Psoas muscle (tissue), 8 donors: Measurements from ENCODE around the gene HNF1A. TPM values are rescaled to one million over a fixed set of nuclear protein-coding genes. Genes with fewer than 3 reads are reported as not detected.

Experiments used
- ATAC-seq, 4 donors: fragments of 200-7000 bp; cut with Tn5 transposase; one replicate each; pipeline ENCODE4 v1.9.1; 2020; ENCODE audit warnings: moderate library complexity in 3 of 4, mild to moderate bottlenecking in 2 of 4
- DNase-seq, 2 donors: peaks; one replicate each; pipeline ENCODE4 v3.0.0-alpha.2; 2020
- H3K27ac ChIP-seq: fragments of 200-600 bp; one replicate; pipeline ENCODE4 v1.8.0; 2022
- H3K27me3 ChIP-seq, 3 donors: fragments of 200-600 bp in 1 of 3; one replicate each; pipeline versions ENCODE4 v1.6.1 to v1.8.0; 2013 to 2022; ENCODE audit warnings: low read length in 2 of 3, mild to moderate bottlenecking in 2 of 3, moderate library complexity in 1 of 3; ENCODE audit not compliant: insufficient read depth in 3 of 3
- H3K36me3 ChIP-seq, 2 donors: fragments of 200-600 bp in 1 of 2; one replicate each; pipeline versions ENCODE4 v1.6.1 to v1.8.0; 2013 to 2022; ENCODE audit warnings: low read depth in 1 of 2, mild to moderate bottlenecking in 1 of 2, moderate library complexity in 1 of 2; ENCODE audit not compliant: insufficient read depth in 1 of 2
- H3K4me1 ChIP-seq: fragments of 200-600 bp; one replicate; pipeline ENCODE4 v1.8.0; 2022
- H3K4me3 ChIP-seq: fragments of 200-600 bp; one replicate; pipeline ENCODE4 v1.8.0; 2022; ENCODE audit warnings: mild to moderate bottlenecking
- H3K9me3 ChIP-seq: fragments of 200-600 bp; one replicate; pipeline ENCODE4 v1.8.0; 2022
- WGBS, 3 donors: extraction: QIAGEN DNeasy Blood & Tissue Kit; methylation state at CpG; one replicate each; pipeline versions ENCODE4 v1.1.6 to v1.1.7; 2013; 5-methylcytosine and 5-hydroxymethylcytosine counted together
- intact Hi-C, 2 donors: fragments of 100-400 bp; cut with DNase I; formaldehyde crosslinking; loops; one replicate each; pipeline versions ENCODE4 v1.11.0 to v1.14.2; 2022
- polyA plus RNA-seq, 3 donors: library from polyadenylated mRNA; stranded (reverse); fragments of 200-250 nt; gene quantifications; one replicate each; pipeline ENCODE4 v1.2.3, GENCODE V29; 2013
- total RNA-seq, 4 donors: library from RNA; stranded (reverse); fragmentation: NEBNext Ultra II Directional in 2 of 4; extraction: Animal tissue kit (Norgen Biotek cat#: 25700) in 2 of 4; gene quantifications; one replicate each; pipeline versions ENCODE4 v1.2.1 to v1.2.4, GENCODE V29; 2021 to 2023
- TF ChIP-seq, protein P1 (sequence below): fragments of 200-600 bp; IDR thresholded peaks from one replicate; pipeline ENCODE4 v1.8.0; 2022; ENCODE audit warnings: antibody characterized with exemption
- donor health status: healthy with polysubstance abuse.
- donor health status: DM: no; HTN: no; CAD: no; lungs with moderate emphysema.
- donor health status: Bipolar disorder and iron deficiency.
- donor health status: healthy.
- donor health status: DM: yes; HTN: yes; CAD: no.
- donor health status: DM: no; HTN: no; CAD: no.
- donor health status: DM: no; HTN: no; CAD: no.
- donor health status: DM: yes; HTN: yes; CAD: no.

Gene HNF1A
- total and polyA plus RNA-seq, 7 donors = 0.07 to 0.18 TPM; not detected in 5

DNA sequence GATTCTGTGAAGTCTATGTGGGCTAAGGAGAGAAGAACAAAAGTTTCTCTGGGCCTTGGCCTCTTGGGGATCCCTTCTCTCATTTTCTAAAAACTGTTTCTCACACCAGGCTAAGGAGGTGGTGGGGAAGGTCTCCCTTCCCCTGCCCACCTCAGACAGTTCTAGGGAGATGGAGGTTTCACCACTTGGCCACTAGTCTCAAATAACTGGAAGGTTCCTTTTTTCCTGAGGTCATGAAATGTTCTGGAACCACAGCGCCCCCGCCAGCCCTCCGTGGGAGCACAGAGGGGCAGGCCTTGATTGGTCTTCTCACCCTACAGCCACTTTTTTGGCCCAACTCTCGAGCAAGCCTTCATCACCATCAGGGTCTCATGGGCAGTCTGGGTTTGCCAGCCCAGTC is 25.3 kb downstream of the HNF1A start:
- no peak overlapping the region for H3K4me3 ChIP-seq
- intact Hi-C loops = no loop called here
- no peak overlapping the region for H3K27ac ChIP-seq
- no peaks in the 10 kb centered on the region for H3K27me3 ChIP-seq
- H3K9me3 ChIP-seq = no peaks in the 10 kb centered on the region
- TF ChIP-seq, protein P1, sequence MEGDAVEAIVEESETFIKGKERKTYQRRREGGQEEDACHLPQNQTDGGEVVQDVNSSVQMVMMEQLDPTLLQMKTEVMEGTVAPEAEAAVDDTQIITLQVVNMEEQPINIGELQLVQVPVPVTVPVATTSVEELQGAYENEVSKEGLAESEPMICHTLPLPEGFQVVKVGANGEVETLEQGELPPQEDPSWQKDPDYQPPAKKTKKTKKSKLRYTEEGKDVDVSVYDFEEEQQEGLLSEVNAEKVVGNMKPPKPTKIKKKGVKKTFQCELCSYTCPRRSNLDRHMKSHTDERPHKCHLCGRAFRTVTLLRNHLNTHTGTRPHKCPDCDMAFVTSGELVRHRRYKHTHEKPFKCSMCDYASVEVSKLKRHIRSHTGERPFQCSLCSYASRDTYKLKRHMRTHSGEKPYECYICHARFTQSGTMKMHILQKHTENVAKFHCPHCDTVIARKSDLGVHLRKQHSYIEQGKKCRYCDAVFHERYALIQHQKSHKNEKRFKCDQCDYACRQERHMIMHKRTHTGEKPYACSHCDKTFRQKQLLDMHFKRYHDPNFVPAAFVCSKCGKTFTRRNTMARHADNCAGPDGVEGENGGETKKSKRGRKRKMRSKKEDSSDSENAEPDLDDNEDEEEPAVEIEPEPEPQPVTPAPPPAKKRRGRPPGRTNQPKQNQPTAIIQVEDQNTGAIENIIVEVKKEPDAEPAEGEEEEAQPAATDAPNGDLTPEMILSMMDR = no peak
- H3K36me3 ChIP-seq = peaks cover 5 to 73% of the 10 kb centered on the region in 2 donors
- ATAC-seq = no peak
- no peaks in the 10 kb centered on the region for H3K4me1 ChIP-seq
- no peak for DNase-seq
- WGBS, 3 donors = 86 to 89% (median 87%) methylated on average over 4 of the region's 4 CpGs

DNA sequence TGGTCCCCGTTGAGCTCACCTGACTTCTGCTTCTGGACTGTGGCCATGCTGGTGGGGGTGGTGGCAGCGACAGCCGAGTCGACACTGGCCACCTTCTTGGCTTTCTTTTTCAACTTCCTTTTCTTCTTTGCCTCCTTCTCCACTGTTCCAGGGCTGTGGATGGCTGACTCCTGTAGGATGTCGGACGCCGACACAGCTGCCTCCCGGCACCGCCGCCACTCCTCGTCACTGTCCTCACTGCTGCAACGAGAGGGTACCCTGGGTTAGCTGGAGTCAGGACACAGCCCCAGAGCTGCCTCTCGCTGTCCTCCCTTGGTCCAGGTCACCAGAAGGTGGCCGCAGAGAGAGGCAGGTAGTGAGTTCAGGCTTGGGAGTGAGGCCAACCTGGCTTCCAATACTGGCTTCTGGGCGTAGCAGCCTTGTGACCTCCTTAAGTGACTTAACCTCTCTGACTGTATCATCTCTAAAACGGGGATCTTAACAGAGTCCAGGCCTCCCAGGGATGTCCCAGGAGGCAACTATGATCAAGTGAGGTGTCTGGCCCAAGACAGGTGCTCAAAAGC is 26.0 kb downstream of the HNF1A start:
- no peak for DNase-seq
- WGBS, 3 donors = 91 to 92% (median 92%) methylated on average over 16 of the region's 16 CpGs
- ATAC-seq = peak in 1 of 4 donors; percentile 28
- no peaks in the 10 kb centered on the region for H3K4me1 ChIP-seq
- H3K9me3 ChIP-seq = no peaks in the 10 kb centered on the region
- no peak overlapping the region for H3K4me3 ChIP-seq
- peaks cover 7 to 80% of the 10 kb centered on the region in 2 donors for H3K36me3 ChIP-seq
- no peak overlapping the region for H3K27ac ChIP-seq
- intact Hi-C loops = no loop called here
- no peaks in the 10 kb centered on the region for H3K27me3 ChIP-seq
- TF ChIP-seq, protein P1 = no peak

DNA sequence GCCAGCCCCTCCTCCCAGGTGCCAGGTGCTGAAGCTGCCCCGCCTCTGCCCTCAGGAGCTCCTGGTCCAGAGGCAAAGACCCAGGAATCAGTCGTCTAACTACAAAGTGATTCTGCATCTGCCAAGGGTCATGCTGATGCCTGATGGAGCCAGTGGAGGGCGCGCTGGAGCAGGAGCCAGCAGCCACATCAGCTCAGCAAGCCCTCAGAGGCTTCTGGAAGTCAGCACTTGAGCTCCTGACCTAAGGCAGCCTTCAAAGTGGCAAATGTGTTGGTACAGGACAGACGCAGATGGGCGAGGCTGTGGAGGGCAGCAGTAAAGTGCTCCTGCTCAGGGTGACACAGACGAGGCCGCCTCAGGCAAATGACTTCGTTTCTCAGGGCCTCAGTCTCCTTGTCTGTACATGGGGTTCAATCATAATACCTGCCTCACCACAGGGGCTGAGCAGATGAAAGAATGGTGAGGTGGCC is 27.0 kb downstream of the HNF1A start:
- ATAC-seq = no peak
- Histone ChIP-seq H3K9me3 (no peaks in the 10 kb centered on the region), H3K27ac (no peak overlapping the region), H3K4me1 (no peaks in the 10 kb centered on the region), H3K27me3 (no peaks in the 10 kb centered on the region), H3K4me3 (no peak overlapping the region), H3K36me3 (peaks cover 8 to 90% of the 10 kb centered on the region in 2 donors)
- no peak for DNase-seq
- 65 to 68% (median 67%) methylated on average over 9 of the region's 9 CpGs for WGBS, 3 donors
- intact Hi-C loops = no loop called here
- TF ChIP-seq, protein P1 = peak; percentile 25

DNA sequence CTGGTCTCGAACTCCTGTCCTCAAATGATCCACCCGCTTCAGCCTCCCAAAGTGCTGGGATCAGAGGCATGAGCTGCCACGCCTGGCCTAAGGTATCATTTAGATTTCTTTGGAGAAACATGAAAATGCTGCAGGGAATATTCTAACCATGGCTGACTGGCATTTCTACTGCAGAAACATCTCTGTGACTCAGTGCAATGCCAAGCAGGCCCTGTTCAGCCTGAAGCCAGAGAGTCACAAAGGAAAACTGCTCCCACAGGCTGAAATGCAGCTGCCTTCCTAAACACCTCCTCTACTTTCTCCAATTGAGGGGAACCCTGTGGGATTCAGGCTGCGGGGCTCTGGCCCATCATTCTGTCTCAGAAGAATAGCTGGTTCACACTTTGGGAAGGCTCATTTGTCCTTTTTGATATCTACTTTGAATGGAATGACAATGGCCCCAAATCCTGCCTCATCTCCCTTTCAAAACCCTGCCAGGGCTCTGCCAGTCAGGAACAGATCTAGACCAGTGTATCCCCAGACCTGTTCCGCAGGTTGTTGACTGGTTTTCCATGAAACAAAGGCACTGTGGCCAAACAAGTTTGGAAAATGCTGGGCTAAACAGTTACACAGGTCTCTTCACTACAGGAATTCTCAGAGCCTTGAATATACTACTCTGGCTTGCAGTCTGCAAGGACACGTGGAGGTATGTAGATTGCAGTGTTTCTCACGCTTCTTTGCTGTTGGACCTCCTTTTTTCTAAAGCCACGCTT is 30.2 kb downstream of the HNF1A start:
- no peak overlapping the region for H3K27ac ChIP-seq
- no peaks in the 10 kb centered on the region for H3K27me3 ChIP-seq
- no peak overlapping the region for H3K4me3 ChIP-seq
- ATAC-seq (no peak), DNase-seq (no peak)
- intact Hi-C loops = no loop called here
- H3K36me3 ChIP-seq = peaks cover 8 to 92% of the 10 kb centered on the region in 2 donors
- H3K9me3 ChIP-seq = no peaks in the 10 kb centered on the region
- no peaks in the 10 kb centered on the region for H3K4me1 ChIP-seq
- 93 to 96% (median 95%) methylated on average over 8 of the region's 8 CpGs for WGBS, 3 donors
- TF ChIP-seq, protein P1 = no peak
